HG03521 (cell line): Measurements from ENCODE around the gene ZNF853.

Source experiments
- ATAC-seq: cut with Tn5 transposase; IDR thresholded peaks from one replicate; pipeline ENCODE4 v1.9.1; 2021; ENCODE audit warnings: mild to moderate bottlenecking, moderate library complexity; ENCODE audit not compliant: unreplicated experiment

The ZNF853 gene

DNA sequence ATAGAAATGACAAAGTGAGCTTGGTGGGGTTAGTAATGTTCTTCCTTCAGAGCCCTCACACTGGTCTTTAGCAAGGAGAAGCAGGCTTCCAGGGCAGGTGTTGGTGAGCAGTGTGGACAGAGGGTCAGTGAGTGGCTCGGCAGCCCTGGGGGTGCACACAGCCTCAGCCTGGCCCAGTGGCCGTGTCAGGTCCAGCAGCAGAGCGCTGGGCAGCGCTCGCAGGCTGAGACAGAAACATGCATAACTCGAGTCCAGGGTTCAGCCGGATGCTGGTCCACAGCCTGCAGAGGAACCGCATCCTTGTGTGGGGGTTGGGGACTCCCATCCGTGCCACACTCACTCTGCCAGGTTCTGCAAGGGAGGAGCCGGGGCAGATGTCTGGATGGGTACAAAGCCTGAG is 11.0 kb upstream of the ZNF853 start:
- ATAC-seq = no peak

DNA sequence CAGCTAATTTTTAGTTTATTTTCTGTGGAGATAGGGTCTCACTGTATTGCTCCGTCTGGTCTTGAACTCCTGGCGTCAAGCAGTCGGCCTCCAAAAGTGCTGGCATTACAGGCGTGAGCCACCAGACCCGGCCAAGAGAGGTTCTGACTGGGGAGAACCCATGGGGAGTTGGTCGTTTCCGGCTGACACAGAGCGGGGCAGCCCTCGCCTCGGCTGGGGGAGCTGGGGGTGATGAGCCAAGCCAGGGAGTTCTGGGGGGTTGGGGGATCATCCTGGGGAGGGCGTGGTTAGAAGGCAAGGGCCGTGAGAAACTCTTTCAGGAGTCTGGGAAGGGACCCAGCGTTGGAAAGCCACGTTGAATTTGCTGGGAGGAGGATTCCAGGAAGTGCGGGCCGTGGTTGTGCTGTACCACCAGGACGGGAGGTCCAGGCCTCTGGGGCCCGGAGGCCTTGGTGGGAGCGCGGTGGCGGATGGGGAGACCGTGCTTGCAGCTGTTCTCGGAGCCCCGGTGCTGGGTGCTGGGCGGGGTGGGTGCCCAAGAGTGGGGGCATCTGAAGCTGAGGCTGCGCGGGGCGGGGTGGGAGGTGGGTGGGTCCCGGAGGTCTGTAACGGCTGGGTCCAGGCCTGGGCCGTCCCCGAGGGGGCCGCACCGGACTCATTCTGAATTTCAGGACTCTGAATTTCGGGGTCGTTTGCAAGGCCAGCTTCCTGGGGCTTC is 8.4 kb upstream of the ZNF853 start:
- no peak for ATAC-seq

DNA sequence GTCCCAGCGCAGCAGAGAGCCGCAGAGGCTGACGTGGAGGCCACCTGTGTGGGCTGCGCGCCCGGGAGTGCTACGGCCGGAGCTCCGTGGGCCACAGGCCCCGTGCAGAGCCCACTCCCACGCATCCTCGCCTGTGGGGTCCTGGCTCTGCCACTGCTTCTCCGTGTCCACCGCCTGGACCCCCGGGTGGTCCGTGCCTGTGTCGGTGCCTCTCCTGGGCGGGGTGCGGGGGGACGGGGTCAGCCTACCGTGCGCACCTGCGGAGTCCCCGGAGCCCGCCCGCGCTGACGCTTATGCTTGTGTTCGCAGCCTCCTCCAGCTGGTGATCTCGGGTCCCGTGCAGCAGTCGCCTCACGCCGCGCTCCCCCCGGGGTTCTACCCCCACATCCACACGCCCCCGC is 7.8 kb upstream of the ZNF853 start:
- no peak for ATAC-seq

DNA sequence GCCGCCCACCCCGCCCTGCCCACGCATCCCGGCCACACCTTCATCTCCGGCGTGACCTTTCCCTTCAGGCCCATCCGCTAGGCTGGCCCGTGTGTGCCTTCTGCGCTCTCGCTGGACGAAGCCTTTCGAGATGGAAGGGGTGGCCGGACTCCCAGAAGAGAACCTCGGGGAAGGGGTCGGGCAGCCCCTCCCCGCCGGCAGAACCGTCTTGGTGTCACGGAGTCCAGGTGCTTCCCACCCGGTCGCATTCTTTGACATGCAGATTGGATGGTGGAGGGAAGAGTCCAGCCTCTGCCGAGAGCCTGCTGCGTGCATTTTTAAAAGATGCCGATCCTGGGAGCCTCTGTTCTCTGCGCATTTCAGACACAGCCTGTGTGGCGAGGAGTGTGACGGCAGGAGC is 7.3 kb upstream of the ZNF853 start:
- no peak for ATAC-seq

DNA sequence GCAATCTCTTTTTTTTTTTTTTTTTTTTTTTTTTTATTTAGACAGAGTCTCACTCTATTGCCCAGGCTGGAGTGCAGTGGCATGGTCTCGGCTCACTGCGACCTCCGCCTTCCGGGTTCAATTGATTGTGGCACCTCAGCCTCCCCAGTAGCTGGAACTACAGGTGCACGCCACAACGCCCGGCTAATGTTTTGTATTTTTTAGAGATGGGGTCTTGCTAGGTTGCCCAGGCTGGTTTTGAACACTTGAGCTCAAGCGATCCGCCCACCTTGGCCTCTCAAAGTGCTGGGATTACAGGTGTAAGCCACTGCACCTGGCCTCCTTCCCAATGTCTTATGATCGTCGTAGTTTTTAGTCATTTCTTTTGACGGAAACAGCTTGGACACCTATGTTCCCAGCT is 6.6 kb upstream of the ZNF853 start:
- ATAC-seq = no peak

DNA sequence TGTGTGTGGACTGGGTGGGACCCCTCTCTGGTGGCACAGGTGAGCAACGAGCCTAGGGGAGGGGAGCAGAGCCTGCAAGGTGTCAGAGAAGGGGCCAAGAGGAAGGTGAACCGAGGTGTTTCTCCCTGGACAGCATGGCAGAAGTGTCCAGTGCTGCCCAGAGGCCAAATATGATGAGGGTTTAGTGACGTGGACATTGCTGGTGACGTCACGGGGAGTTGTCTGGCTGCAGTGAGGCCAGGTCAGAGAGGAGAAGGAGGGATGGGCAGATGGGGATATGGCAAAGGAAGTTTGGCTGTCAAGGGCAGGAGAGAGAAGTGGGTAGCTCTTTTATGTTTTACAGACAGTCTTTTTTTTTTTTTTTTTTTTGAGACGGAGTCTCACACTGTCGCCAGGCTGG is 2.6 kb upstream of the ZNF853 start:
- no peak for ATAC-seq

DNA sequence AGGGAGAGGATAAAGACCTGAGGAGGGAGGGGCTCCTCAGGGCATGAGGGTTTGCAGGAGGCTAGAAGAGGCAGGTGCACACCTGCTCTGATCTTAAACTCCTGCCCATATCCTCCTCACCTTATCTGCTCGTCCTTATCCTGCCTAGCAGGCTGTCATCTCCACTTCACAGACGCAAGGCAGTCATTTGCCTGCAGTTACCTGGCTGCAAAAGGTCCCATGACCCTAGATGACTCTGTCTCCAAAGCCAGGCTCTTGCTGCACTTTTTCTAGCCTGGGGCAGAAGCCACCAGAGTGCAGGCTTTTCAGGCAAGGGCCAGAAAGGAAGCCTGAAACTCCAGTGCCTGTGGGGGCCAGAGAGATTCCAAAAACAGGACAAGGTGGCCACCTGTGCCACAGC is 1.7 kb upstream of the ZNF853 start:
- no peak for ATAC-seq

DNA sequence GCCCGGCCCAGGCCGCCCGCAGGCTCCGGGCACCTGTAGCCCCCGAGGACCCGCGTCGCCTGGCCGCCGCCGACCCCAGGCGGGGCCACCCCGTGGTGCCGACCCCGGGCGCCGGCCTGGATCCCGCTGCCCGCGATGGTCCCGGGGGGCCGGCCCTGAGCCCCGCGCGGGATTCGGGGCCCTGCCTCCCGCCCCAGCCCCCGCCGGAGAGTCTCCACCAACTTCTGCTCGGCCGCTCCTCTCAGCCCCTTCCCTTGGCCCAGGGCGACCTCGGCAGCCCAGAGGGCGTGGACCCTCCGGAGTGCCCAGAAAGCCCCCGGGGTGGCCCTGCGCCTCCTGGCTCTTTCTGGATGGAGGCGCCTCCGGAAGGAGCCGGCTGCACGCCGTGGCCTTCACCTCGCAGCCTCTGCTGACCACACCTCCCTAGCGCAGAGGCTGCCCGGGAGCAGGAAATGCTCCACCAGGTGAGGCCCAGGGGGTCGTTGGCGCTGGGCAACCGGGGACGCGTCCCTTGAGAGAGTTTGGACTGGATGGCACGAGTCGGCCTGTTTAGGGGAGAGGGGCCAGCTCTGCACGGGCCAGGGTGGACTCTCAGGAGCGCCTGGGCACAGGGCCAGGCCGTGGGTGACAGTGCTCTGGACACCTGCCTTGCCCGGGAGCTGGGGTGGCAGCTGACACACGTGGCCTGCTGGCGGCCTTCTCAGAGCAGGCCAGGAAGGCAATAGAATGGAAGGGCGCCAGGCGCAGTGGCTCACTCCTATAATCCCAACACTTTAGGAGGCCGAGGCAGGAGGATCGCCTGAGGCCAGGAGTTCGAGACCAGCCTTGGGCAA is 529 bp downstream of the ZNF853 start:
- ATAC-seq = no peak

DNA sequence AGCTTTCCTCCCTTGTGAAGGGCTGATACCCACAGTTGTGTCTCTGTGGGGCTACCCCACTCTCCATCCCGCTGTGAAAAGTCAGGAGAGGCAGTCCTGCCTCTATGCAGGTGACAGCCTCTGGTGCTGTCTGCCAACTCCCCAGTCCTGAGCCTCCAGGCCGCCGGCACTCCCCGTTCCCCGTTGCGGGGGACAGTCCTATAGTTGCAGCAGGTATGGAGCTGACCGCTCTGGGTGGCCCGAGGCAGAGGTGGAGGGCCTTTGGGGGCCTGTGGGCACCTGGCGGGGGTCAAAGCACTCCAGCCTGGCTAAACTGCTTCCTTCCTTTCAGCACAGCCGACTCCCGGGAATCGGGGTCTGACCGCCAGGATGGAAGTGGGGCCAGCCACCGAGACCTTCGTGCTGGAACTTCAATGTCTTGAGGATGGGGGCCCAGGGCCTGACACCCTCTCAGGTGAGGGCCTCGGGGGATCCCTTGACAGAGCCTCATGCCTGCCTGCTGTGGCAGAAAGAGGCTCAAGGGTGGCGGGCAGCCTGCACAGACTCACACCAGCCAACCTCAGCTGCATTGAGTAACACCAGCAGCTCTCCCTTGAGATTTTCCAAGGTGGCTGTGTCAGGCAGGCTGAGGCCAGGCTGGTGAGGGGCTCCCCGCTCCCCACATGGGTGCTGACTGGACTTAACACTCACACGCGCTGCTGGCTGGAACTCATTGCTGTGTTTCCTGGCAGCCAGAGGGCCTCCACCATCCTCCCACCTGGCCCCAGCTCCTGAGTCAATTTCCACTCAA is 1.6 kb downstream of the ZNF853 start:
- ATAC-seq = no peak

DNA sequence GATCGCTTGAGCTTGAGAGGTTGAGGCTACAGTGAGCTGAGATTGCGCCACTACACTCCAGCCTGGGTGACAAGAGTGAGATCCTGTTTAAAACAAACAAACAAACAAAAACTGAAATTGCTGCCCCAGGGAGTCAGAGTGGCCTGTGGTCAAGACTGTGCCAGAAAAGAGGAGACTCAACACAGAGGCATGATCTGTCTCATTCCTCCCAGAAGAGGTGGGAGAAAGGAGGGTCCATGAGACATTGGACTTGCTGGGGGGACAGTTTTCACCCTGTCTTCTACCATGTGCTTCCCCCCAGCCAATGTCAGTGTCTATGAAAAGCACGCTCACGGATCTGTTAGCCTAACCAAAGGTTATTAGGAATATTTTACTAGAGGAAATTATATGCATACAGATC is 3.2 kb downstream of the ZNF853 start:
- no peak for ATAC-seq

DNA sequence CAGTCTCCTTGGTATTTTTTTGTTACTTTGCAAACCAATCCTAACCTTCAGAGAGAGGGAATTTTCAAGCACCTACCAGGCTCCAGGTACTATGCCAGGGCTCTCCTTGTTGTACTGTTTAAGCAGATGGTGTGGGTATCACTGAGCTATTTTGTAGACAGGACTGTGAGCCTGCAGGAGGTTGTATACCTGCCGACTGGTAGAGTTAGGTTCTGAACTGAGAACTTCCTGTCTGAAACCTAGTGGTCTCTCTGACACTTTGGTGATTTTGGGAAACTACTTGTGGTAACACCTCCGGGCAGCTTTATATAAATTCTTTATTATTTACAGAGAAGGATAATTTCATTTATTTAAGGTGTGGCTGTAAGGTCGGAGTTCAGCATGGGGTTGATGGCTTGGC is 4.6 kb downstream of the ZNF853 start:
- no peak for ATAC-seq

DNA sequence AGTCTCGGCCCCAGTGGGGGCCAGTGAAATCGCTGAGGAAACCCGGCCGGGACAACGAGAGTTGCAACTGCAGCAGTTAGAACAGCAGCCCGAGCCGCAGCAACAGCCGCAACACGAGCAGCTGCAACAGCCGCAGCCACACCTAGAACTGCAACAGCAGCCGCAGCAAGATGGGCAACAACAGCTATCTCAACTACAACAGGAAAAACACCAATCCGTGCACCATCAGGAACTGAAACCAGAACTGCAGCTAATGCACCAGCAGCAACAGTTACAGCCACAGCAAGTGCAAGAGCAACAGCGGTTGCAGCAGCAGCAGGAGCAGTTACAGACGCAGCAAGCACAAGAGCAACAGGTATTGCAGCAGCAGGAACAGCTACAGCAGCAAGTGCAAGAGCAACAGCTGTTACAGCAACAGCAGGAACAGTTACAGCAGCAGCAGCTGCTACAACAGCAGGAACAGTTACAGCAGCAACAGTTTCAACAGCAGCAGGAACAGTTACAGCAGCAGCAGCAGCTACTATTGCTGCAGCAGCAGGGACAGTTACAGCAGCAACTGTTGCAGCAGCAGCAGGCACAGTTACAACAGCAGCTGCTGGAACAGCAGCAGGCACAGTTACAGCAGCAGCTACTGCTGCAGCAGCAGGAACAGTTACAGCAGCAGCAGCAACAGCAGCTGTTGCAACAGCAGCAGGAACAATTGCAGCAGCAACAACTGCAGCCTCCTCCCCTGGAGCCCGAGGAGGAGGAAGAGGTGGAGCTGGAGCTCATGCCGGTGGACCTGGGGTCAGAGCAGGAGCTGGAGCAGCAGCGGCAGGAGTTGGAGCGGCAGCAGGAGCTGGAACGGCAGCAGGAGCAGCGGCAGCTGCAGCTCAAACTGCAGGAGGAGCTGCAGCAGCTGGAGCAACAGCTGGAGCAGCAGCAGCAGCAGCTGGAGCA is 6.1 kb downstream of the ZNF853 start:
- ATAC-seq = no peak

DNA sequence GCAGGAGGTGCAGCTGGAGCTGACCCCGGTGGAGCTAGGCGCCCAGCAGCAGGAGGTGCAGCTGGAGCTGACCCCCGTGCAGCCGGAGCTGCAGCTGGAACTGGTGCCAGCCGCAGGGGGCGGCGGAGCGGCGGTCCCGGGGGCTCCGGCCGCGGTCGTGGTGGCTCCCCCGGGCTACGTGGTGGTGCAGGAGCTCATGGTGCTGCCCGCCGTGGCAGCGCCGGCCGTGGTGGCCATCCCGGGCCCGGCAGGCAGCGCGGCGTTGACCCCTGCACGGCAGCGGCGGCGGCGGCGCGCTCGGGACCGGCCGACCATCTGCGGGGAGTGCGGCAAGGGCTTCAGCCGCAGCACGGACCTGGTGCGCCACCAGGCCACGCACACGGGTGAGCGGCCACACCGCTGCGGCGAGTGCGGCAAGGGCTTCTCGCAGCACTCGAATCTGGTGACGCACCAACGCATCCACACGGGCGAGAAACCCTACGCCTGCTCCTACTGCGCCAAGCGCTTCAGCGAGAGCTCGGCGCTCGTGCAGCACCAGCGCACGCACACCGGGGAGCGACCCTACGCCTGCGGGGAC is 6.8 kb downstream of the ZNF853 start:
- no peak for ATAC-seq

DNA sequence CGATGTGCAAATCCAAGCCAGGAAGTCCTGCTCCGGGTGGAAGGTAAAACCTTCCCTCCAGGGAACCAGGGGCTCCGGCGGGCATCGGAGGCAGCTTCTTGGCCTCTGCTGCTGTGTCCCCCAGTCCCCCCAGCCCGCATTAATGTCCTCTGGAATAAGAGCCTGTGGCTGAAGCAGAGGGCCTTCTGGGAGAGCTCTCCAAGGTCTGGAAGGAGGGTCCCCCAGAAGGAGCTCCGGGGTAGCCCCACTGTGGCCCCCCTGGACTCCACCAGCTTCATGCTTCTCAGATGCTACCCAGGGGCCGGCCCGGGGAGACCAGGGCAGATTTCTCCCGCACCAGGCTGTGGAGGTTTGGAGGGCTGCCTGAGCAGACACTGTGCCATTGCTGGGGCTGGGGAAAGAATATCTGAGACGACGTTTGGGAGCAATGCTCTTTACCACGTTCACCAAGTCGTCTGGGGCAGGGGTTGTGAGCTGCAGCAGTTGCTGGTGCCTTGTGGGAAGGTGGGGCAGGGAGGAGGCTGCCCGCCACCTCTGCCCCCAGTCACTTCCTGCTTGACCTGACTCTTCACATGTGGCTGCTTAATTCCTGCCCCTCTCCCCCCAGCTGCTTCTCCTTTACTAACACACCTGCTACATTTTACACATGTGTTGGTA is 8.3 kb downstream of the ZNF853 start:
- no peak for ATAC-seq

DNA sequence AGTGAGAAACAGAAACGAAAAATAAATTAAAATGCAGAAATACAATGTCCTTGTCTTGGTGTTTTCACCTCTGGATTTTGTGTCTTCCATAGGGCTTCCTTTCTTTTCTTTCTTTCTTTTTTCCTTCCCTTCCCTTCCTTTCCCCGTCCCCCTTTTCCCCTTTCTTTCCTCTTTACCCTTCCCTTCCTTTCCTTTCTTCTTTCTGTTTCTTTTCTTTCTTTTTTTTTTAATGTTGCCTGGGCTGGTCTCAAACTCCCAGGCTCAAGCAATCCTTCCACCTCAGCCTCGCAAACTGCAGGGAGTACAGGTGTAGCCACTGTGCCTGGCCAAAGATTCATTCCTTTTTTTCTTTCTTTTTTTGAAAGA is 8.8 kb downstream of the ZNF853 start:
- no peak for ATAC-seq

DNA sequence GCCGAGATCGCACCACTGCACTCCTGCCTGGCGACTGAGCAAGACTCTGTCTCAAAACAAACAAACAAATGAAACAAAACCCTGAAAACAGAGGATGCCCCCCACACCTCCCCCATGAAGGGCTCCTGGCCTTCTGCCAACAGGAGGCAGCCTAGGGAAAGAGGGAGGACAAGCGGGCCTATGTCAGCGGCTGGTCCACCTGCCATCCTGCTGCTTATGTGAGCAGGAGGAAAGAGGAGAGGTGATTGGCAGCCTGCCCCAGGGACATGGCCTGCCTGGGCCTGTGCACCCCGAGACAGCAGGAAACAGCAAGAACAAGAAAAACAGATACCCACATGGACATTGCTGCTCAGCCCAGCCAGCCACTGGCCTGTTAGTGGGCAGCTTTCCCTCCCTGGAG is 12.6 kb downstream of the ZNF853 start:
- no peak for ATAC-seq

DNA sequence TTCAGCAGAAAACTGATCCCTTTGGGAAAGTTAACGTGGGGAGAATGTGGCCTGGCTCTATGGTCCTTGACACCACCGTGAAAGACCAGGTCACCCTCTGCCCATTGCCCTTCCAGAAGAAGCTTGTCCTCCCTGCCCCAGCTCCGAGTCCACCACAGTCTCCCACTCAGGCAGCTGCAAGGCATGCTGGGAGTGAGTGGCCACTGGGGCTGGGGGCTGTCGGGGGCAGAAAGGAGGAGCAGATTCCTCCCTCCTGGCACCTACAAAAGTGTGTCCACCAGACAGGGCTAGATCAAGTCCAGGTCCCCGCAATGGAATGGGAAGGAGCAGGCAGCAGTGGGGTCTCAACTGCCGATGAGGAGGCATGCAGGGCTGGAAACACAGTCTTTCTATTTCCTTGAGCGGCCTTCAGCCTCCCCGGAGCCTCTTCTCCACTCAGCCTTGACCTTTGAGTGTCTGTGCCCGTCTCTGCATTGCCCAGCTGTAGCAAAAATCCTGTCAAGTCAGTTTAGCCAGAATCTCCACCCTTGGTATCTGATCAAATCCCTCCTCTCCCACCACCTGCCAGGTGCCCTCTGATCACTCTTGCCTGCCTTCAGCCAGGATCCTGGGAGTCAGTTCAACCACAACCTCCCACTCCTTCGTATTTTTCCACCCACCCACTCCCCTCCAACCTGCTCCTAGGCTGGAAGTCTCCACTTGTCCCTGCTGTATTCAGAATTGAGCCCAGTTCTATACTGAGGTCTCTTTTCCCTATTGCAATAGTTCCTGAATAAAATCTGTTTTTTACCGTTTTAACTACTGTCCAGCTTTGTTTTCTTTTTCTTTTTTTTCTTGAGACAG is 14.8 kb downstream of the ZNF853 start:
- ATAC-seq = no peak

DNA sequence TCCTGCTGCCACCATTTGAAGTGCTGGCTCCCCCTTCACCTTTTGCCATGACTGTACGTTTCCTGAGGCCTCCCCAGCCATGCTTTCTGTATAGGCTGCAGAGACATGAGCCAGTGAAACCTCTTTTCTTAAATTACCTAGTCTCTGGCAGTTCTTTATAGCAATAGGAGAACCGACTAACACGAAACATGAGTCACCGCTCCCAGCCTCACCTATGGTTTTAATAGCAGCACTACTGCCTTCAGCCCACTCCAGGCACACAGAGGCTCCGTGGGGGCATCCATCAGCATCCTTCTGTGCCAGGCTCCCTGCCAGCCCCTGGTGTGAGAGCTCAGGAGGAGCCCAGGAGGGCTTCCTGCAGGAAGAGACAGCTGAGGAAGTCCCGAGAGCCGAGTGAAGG is 16.2 kb downstream of the ZNF853 start:
- ATAC-seq = no peak

DNA sequence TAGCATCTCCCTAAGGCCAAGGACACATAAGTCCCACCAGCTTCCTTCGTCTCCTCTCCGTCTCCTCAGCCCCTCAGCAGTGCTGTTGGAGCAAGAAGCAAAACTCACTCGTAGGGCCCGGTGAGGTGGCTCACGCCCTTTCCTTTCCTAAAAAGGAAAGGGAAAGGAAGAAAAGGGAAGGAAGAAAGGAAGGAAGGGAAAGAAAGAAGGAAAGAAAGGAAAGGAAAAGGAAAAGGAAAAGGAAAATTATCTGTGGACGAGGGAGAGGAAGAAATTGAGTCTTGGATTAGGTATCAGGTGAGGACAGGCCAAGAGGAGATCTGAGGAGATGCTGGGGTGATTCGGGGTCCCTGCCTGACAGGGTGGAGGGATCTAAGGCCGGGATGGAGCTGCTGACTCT is 18.6 kb downstream of the ZNF853 start:
- no peak for ATAC-seq
